T-helper 9 cell (primary cell): ENCODE data around the gene LRRC75A.
"Not testable (repeated sequence)": the region's sequence is repeated elsewhere in the genome, so short reads cannot be mapped to it uniquely, and the experiment has no call there.

Experiments
- DNase-seq: peaks from one replicate; pipeline ENCODE4 v3.0.0-alpha.2; 2020

The LRRC75A gene

DNA sequence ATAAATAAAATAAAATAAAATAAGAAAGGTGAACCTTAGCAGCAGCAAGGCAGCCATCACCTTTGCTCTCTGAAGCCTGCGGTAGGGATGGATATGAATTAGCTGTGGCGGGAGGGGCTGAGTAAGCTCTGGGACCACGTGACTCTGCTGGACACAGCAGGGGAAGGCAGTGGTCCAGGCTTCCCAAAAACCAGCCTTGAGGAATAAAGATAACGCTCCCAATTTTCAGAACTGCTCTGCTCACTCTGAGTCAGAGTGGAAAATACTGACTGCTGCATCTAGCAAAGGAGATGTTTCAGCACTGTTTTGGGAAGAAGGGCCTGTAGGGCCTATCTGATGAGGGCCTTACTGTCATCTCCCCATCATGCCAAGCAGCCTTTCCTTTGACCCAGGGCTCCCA lies 96.1 kb downstream of the LRRC75A start:
- DNase-seq = not testable (repeated sequence)

DNA sequence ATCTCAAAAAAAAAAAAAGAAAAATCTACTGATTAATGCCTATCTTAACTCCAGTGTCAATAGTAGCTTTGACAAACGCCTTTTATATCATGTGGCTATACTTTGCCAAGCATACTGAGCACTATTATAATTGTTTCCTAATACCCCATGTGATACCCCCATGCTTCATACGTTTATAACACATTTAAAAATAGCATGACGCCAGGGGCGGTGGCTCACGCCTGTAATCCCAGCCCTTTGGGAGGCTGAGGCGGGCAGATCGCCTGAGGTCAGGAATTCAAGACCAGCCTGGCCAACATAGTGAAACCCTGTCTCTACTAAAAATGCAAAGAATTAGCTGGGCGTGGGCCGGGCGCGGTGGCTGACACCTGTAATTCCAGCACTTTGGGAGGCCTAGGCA lies 99.5 kb downstream of the LRRC75A start:
- DNase-seq = not testable (repeated sequence)
